ENCODE data around the gene PHYH. TPM values are rescaled to one million over a fixed set of nuclear protein-coding genes. Genes with fewer than 3 reads are reported as not detected.
"Not testable (repeated sequence)": the region's sequence is repeated elsewhere in the genome, so short reads cannot be mapped to it uniquely, and the experiment has no call there.

Gene PHYH
- total RNA-seq, 2 experiments from 2014 or later: 8.5 to 10.0 TPM

- intact Hi-C loops (cut with DNase I, micrococcal nuclease): loop anchor here in 1 of 2 experiments (10.0 kb wide), 1 partner anchor 947 kb away; the partner anchor contains the start of gene CAMK1D
- TF ChIP-seq CTCF (IDR thresholded peaks at IDR 0.05): no peak
- Mint-ChIP-seq H3K4me3 (no peak overlapping the region), H3K27me3 (no peaks in the 10 kb centered on the region), H3K9me3 (no peaks in the 10 kb centered on the region), H3K27ac (no peak overlapping the region), H3K4me1 (ENCODE audit: low read depth) (no peaks in the 10 kb centered on the region), H3K36me3 (ENCODE audit: low read depth) (peaks cover 46% of the 10 kb centered on the region)
- CTCF ChIA-PET: interaction anchor here (3.6 kb wide), 1 partner anchor 11 kb away, joined by 16 read pairs; no protein-coding TSS in a partner anchor
- H3K36me3 ChIP-seq (ENCODE audit: insufficient read depth, low read length): peaks cover 8% of the 10 kb centered on the region
- POLR2A ChIA-PET: interaction anchor here (0.7 kb wide), 1 partner anchor 8 kb away, joined by 3 read pairs; the partner anchor contains the start of gene PHYH
- H3K4me1 ChIP-seq (ENCODE audit: insufficient read depth, low read length): peaks cover 3% of the 10 kb centered on the region
- no peak overlapping the region for H3K4me3 ChIP-seq (ENCODE audit: low read length)
- no peaks in the 10 kb centered on the region for H3K9me3 ChIP-seq (ENCODE audit: control insufficient read depth in 1 of 2, insufficient read depth in 1 of 2, low read length in 2 of 2)
- no peak overlapping the region for H3K27ac ChIP-seq (ENCODE audit: low read depth in 1 of 2, low read length in 2 of 2)
- ATAC-seq (ENCODE audit: poor library complexity) (no peak), DNase-seq (no peak)
- no peaks in the 10 kb centered on the region for H3K27me3 ChIP-seq (ENCODE audit: control insufficient read depth in 1 of 2, insufficient read depth in 2 of 2, low read length in 2 of 2)
Observed at GRCh38 chr10:13291821-13292773, 7.8 kb downstream of the PHYH start.

- H3K4me3 ChIP-seq (ENCODE audit: low read length): no peak overlapping the region
- ChIA-PET CTCF (interaction anchor here (0.7 to 3.6 kb wide), 2 partner anchors 12 to 132 kb away, joined by 5 to 16 read pairs; no protein-coding TSS in a partner anchor), POLR2A (interaction anchor here (0.7 kb wide), 1 partner anchor 9 kb away, joined by 3 read pairs; the partner anchor contains the start of gene PHYH)
- intact Hi-C loops (cut with DNase I, micrococcal nuclease): loop anchor here in 1 of 2 experiments (10.0 kb wide), 1 partner anchor 946 kb away; the partner anchor contains the start of gene CAMK1D
- no peaks in the 10 kb centered on the region for H3K9me3 ChIP-seq (ENCODE audit: control insufficient read depth in 1 of 2, insufficient read depth in 1 of 2, low read length in 2 of 2)
- ATAC-seq (ENCODE audit: poor library complexity) (no peak), DNase-seq (no peak)
- Mint-ChIP-seq H3K4me3 (no peak overlapping the region), H3K36me3 (ENCODE audit: low read depth) (peaks cover 53% of the 10 kb centered on the region), H3K4me1 (ENCODE audit: low read depth) (no peaks in the 10 kb centered on the region), H3K27me3 (no peaks in the 10 kb centered on the region), H3K27ac (no peak overlapping the region), H3K9me3 (no peaks in the 10 kb centered on the region)
- no peaks in the 10 kb centered on the region for H3K27me3 ChIP-seq (ENCODE audit: control insufficient read depth in 1 of 2, insufficient read depth in 2 of 2, low read length in 2 of 2)
- H3K36me3 ChIP-seq (ENCODE audit: insufficient read depth, low read length): peaks cover 8% of the 10 kb centered on the region
- H3K27ac ChIP-seq (ENCODE audit: low read depth in 1 of 2, low read length in 2 of 2): no peak overlapping the region
- TF ChIP-seq CTCF (IDR thresholded peaks at IDR 0.05): no peak
- peaks cover 3% of the 10 kb centered on the region for H3K4me1 ChIP-seq (ENCODE audit: insufficient read depth, low read length)
Observed at GRCh38 chr10:13291061-13291460, 8.8 kb downstream of the PHYH start.

- TF ChIP-seq CTCF (IDR thresholded peaks at IDR 0.05): no peak
- Histone ChIP-seq H3K9me3 (ENCODE audit: control insufficient read depth in 1 of 2, insufficient read depth in 1 of 2, low read length in 2 of 2) (no peaks in the 10 kb centered on the region), H3K4me3 (ENCODE audit: low read length) (no peak overlapping the region), H3K27me3 (ENCODE audit: control insufficient read depth in 1 of 2, insufficient read depth in 2 of 2, low read length in 2 of 2) (no peaks in the 10 kb centered on the region), H3K36me3 (ENCODE audit: insufficient read depth, low read length) (peaks cover 17% of the 10 kb centered on the region), H3K27ac (ENCODE audit: low read depth in 1 of 2, low read length in 2 of 2) (no peak overlapping the region), H3K4me1 (ENCODE audit: insufficient read depth, low read length) (peaks cover 3% of the 10 kb centered on the region)
- ChIA-PET POLR2A (no interaction called here), CTCF (interaction anchor here (1.3 kb wide), 1 partner anchor 19 kb away, joined by 4 read pairs; no protein-coding TSS in a partner anchor)
- ATAC-seq (ENCODE audit: poor library complexity): no peak
- intact Hi-C loops (cut with DNase I, micrococcal nuclease): no loop called here
- Mint-ChIP-seq H3K4me3 (no peak overlapping the region), H3K4me1 (ENCODE audit: low read depth) (no peaks in the 10 kb centered on the region), H3K27ac (no peak overlapping the region), H3K36me3 (ENCODE audit: low read depth) (peaks cover 48% of the 10 kb centered on the region), H3K9me3 (no peaks in the 10 kb centered on the region), H3K27me3 (no peaks in the 10 kb centered on the region)
- DNase-seq: no peak
Observed at GRCh38 chr10:13284050-13284449, 15.8 kb downstream of the PHYH start.

GRCh38 chr10:13282348-13282747 lies 17.5 kb downstream of the PHYH start:
- intact Hi-C loops (cut with DNase I, micrococcal nuclease); H3K4me3 ChIP-seq (ENCODE audit: low read length); H3K27ac Mint-ChIP-seq; POLR2A ChIA-PET; H3K9me3 Mint-ChIP-seq; ATAC-seq (ENCODE audit: poor library complexity); H3K4me1 ChIP-seq (ENCODE audit: insufficient read depth, low read length); H3K4me3 Mint-ChIP-seq; H3K27ac ChIP-seq (ENCODE audit: low read depth in 1 of 2, low read length in 2 of 2); H3K9me3 ChIP-seq (ENCODE audit: control insufficient read depth in 1 of 2, insufficient read depth in 1 of 2, low read length in 2 of 2); DNase-seq; H3K27me3 Mint-ChIP-seq; H3K27me3 ChIP-seq (ENCODE audit: control insufficient read depth in 1 of 2, insufficient read depth in 2 of 2, low read length in 2 of 2); H3K4me1 Mint-ChIP-seq (ENCODE audit: low read depth): not testable (repeated sequence)
- H3K36me3 Mint-ChIP-seq (ENCODE audit: low read depth): peaks cover 36% of the 10 kb centered on the region
- peaks cover 12% of the 10 kb centered on the region for H3K36me3 ChIP-seq (ENCODE audit: insufficient read depth, low read length)
- CTCF ChIA-PET: interaction anchor here (1.4 kb wide), 1 partner anchor 20 kb away, joined by 5 read pairs; no protein-coding TSS in a partner anchor

Measured in CD4-positive, alpha-beta T cell (primary cell).